Measurements from ENCODE around the gene HAX1. TPM values are rescaled to one million over a fixed set of nuclear protein-coding genes. Genes with fewer than 3 reads are reported as not detected.
A peak's percentile ranks its signal among the peaks of the same experiment; 100 is the strongest.

Gene HAX1
- total and polyA plus RNA-seq, 2 of the 8 experiments (the other 6 are each of a cell fraction or from before 2014, with no cell fraction given): 82.2 to 115 TPM

DNA sequence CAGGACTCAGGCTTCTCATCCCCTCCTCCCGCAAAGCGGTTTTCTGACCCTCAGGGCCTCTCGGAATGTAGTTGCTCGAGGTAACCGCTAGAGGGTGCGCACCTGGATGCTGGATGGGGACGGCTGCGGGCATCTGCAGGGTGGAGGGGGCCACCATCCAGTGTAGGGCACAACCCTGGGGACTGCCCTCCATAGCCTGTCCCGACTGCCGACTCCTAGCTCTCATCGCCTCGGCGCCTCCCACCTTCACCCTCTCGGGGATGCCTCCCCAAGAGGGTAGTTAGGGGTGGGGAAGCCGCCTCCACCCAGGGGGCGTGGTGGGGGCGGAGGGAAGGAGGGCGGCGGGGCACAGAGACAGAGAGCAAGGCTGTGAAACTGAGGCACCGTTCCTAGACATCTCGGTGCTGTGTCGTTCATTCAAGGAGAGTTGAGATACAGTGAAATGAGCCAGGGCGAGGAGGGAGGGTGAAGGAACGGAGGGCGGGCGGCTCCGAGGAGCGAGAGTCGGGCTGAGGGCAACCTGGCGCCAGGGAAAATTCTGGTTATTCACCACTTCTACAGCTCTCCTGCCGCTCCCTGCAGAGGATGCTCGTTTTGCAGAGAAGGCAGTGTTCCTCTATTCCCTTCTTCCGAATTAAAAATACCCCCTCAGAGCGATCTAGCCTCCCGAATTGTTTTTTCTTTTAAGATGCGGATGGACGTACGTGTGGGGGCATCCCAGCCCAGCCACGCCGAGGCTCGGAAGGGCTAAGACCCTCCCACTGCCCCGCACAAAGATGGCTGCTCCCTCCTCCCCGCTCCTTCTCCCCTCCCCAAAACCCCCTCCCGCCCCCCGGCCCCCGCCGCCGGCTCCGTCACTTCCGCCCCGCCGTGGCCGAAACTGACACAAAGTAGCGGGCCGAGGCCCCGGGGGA, 52.5 kb downstream of the HAX1 start, which contains the start of gene ATP8B2:
Gene ATP8B2, plus strand, starts transcription at position 857 of the 914 bp plus-strand sequence. CDS start 2,617 bp downstream, outside the sequence.
- no peaks in the 10 kb centered on the region for H3K27me3 ChIP-seq (replicated peaks in 1 of 4; ENCODE audit: control insufficient read depth in 3 of 4, extremely low read depth in 1 of 4, insufficient read depth in 3 of 4, low read length in 3 of 4)
- TF ChIP-seq CTCF (IDR thresholded peaks at IDR 0.05; ENCODE audit: control extremely low read depth in 1 of 3, insufficient read depth in 1 of 3, low read depth in 1 of 3, low read length in 3 of 3) (peak; percentile 86 to 92 (median 92)), BCL11A (IDR thresholded peaks at IDR 0.05; ENCODE audit: low read depth in 2 of 2, low read length in 2 of 2) (no peak), ATF2 (IDR thresholded peaks at IDR 0.05; ENCODE audit: low read length) (no peak), JUND (IDR thresholded peaks at IDR 0.05; ENCODE audit: low read length) (no peak), SIRT6 (IDR thresholded peaks at IDR 0.05; ENCODE audit: low read length) (no peak)

More for the DNA sequence above, 52.5 kb downstream of the HAX1 start, which contains the start of gene ATP8B2:
- FAIRE-seq (no peak), DNase-seq (ENCODE audit: low read depth in 1 of 2, low spot score in 2 of 2) (peak; percentile 54 to 93)
- H3K56ac ChIP-seq (replicated peaks; ENCODE audit: insufficient read length, low read depth, low read length): peak within 1 kb of the TSS; percentile 13
- H3K4me3 ChIP-seq (ENCODE audit: extremely low read depth in 1 of 4, insufficient read depth in 2 of 4, low read depth in 3 of 4, low read length in 4 of 4): peak within 1 kb of the TSS; percentile 66 to 89 (median 86)
- H3K14ac ChIP-seq (ENCODE audit: insufficient read length): no peak within 1 kb of the TSS
- H3K9ac ChIP-seq (replicated peaks in 1 of 4; ENCODE audit: extremely low read depth in 1 of 4, low read depth in 3 of 4, low read length in 3 of 4): peak within 1 kb of the TSS; percentile 58 to 72 (median 66)
- H3K79me2 ChIP-seq (ENCODE audit: control insufficient read depth in 1 of 2, insufficient read depth in 2 of 2, low read length in 2 of 2): peaks cover 0 to 14% of the 10 kb centered on the region in 2 experiments; a peak in 2 of 4 replicates
- 0 out of 2 replicates have a peak within 1 kb of the TSS, but pooled peaks have one; percentile 35 for H2BK12ac ChIP-seq (ENCODE audit: low read depth, low read length)
- peaks cover 22% of the 10 kb centered on the region for H3K23me2 ChIP-seq (ENCODE audit: low read depth, low read length)
- no peaks in the 10 kb centered on the region for H3K9me3 ChIP-seq (ENCODE audit: insufficient read depth in 2 of 2, low read depth in 1 of 2, low read length in 1 of 2)
- 4% methylated on average over 31 of the region's 56 CpGs; no CpG with 5 or more reads in 1 of the 2 experiments for WGBS, 2 experiments (ENCODE audit: extremely low coverage in 1 of 2, insufficient coverage in 1 of 2, insufficient read length in 1 of 2, insufficient replicate concordance in 2 of 2, low coverage in 1 of 2, low lambda C conversion rate in 2 of 2, missing lambda C conversion rate in 1 of 2)
- H4K5ac ChIP-seq (ENCODE audit: insufficient read length, low read depth, low read length): peak within 1 kb of the TSS; percentile 70
- peak within 1 kb of the TSS; percentile 97 for H2AFZ ChIP-seq (ENCODE audit: low read length)
- H3K4ac ChIP-seq (replicated peaks; ENCODE audit: insufficient read length, low read depth, low read length): no peak within 1 kb of the TSS
- peak within 1 kb of the TSS; percentile 86 to 88 for H3K4me2 ChIP-seq (ENCODE audit: insufficient read depth in 1 of 2, low read depth in 2 of 2, low read length in 2 of 2)
- H3K4me1 ChIP-seq (replicated peaks in 1 of 4; ENCODE audit: control insufficient read depth in 3 of 4, insufficient read depth in 4 of 4, low read length in 3 of 4): peaks cover 23 to 25% (median 23%) of the 10 kb centered on the region in 4 experiments
- peak within 1 kb of the TSS; percentile 35; the same call in 1 of the 2 replicates for H3K27ac ChIP-seq (ENCODE audit: low read depth, low read length)
- no peak within 1 kb of the TSS for H2BK120ac ChIP-seq (replicated peaks; ENCODE audit: low read depth, low read length)
- H3K79me1 ChIP-seq (ENCODE audit: low read depth, low read length): peaks cover 10% of the 10 kb centered on the region; the same call in 1 of the 2 replicates
- peak within 1 kb of the TSS; percentile 44 for H4K91ac ChIP-seq (replicated peaks; ENCODE audit: insufficient read length, low read length)
- no peak within 1 kb of the TSS for H3K23ac ChIP-seq (ENCODE audit: insufficient read length)
- H3K18ac ChIP-seq (ENCODE audit: extremely low read depth, low read length): peak within 1 kb of the TSS; percentile 62
- ChIA-PET POLR2A (ENCODE audit: partially characterized antibody) (interaction anchor here (1.0 to 2.9 kb wide), 7 partner anchors 10 to 334 kb away, joined by 3 to 11 read pairs (median 5); partner anchors contain the start of genes HAX1, RPS27 and UBAP2L), CTCF (ENCODE audit: partially characterized antibody) (interaction anchor here (0.6 to 21.7 kb wide), 14 partner anchors 12 to 250 kb away, joined by 3 to 507 read pairs (median 4); partner anchors contain the start of gene HAX1)
- no peak within 1 kb of the TSS for H2AK5ac ChIP-seq (ENCODE audit: low read depth, low read length)
- peak within 1 kb of the TSS; percentile 94 for H2BK5ac ChIP-seq (ENCODE audit: low read depth, low read length)
- H2BK20ac ChIP-seq (ENCODE audit: low read length): no peak within 1 kb of the TSS
- H2BK15ac ChIP-seq (ENCODE audit: low read length): no peak within 1 kb of the TSS; the same call in 1 of the 2 replicates
- H4K8ac ChIP-seq (ENCODE audit: extremely low read depth, insufficient read depth, low read length): peak within 1 kb of the TSS; percentile 81; the same call in 1 of the 2 replicates
- H4K20me1 ChIP-seq (replicated peaks in 1 of 2; ENCODE audit: control insufficient read depth in 1 of 2, insufficient read depth in 2 of 2, low read length in 2 of 2): peaks cover 3 to 7% of the 10 kb centered on the region in 2 experiments
- no peaks in the 10 kb centered on the region for H3K36me3 ChIP-seq (ENCODE audit: control insufficient read depth in 2 of 4, insufficient read depth in 4 of 4, low read length in 3 of 4)

All from H1 (cell line).